GM23248 (cell line): ENCODE measurements around the gene RIN1. TPM values are rescaled to one million over a fixed set of nuclear protein-coding genes. Genes with fewer than 3 reads are reported as not detected.

Source experiments
- DNase-seq: peaks from one replicate; pipeline ENCODE4 v3.0.0-alpha.2; 2015
- H2AFZ ChIP-seq: fragments of 200-600 bp; sonication (generic); 2 replicates; pipeline ENCODE4 v1.6.1; 2016; ENCODE audit warnings: antibody characterized with exemption
- H3F3A ChIP-seq: fragments of 200-600 bp; sonication (generic); 2 replicates; pipeline ENCODE4 v1.6.1; 2016; ENCODE audit warnings: mild to moderate bottlenecking, antibody characterized with exemption, mixed run types; ENCODE audit not compliant: insufficient read depth
- H3K27ac ChIP-seq: fragments of 200-600 bp; sonication (generic); 2 replicates; pipeline ENCODE4 v1.5.1; 2016; ENCODE audit warnings: mild to moderate bottlenecking
- H3K27me3 ChIP-seq: fragments of 200-600 bp; sonication (generic); replicated peaks from 2 replicates; pipeline ENCODE4 v1.6.1; 2016; ENCODE audit warnings: mild to moderate bottlenecking; ENCODE audit not compliant: insufficient read depth
- H3K36me3 ChIP-seq: fragments of 200-600 bp; sonication (generic); 2 replicates; pipeline ENCODE4 v1.6.1; 2016; ENCODE audit warnings: low read depth, mild to moderate bottlenecking
- H3K4me1 ChIP-seq: fragments of 200-600 bp; sonication (generic); 2 replicates; pipeline ENCODE4 v1.6.1; 2016; ENCODE audit warnings: mild to moderate bottlenecking; ENCODE audit not compliant: insufficient read depth
- H3K4me2 ChIP-seq: fragments of 200-600 bp; sonication (generic); one replicate; pipeline ENCODE4 v1.6.1; 2016; ENCODE audit warnings: mild to moderate bottlenecking; ENCODE audit not compliant: unreplicated experiment
- H3K4me3 ChIP-seq: fragments of 200-600 bp; sonication (generic); 2 replicates; pipeline ENCODE4 v1.5.1; 2016; ENCODE audit warnings: mild to moderate bottlenecking
- H3K79me2 ChIP-seq: fragments of 200-600 bp; sonication (generic); 2 replicates; pipeline ENCODE4 v1.6.1; 2016; ENCODE audit warnings: mild to moderate bottlenecking; ENCODE audit not compliant: insufficient read depth
- H3K9ac ChIP-seq: fragments of 200-600 bp; sonication (generic); 2 replicates; pipeline ENCODE4 v1.6.1; 2016; ENCODE audit warnings: mild to moderate bottlenecking
- H3K9me2 ChIP-seq: fragments of 200-600 bp; sonication (generic); 2 replicates; pipeline ENCODE4 v1.6.1; 2016; ENCODE audit warnings: mixed run types, mild to moderate bottlenecking, moderate library complexity; ENCODE audit not compliant: insufficient read depth
- H3K9me3 ChIP-seq: fragments of 200-600 bp; sonication (generic); one replicate; pipeline ENCODE4 v1.6.1; 2017; ENCODE audit warnings: low read depth
- H4K20me1 ChIP-seq: fragments of 200-600 bp; sonication (generic); 2 replicates; pipeline ENCODE4 v1.6.0; 2016; ENCODE audit not compliant: insufficient read depth
- EZH2 ChIP-seq: fragments of 200-600 bp; sonication (generic); IDR thresholded peaks from 2 replicates; pipeline ENCODE4 v1.6.1; 2018; ENCODE audit warnings: antibody characterized with exemption, mild to moderate bottlenecking; ENCODE audit not compliant: insufficient read depth, poor library complexity, severe bottlenecking
- EZH2phosphoT487 ChIP-seq: fragments of 200-600 bp; sonication (generic); IDR thresholded peaks from 2 replicates; pipeline ENCODE4 v1.6.1; 2018; ENCODE audit warnings: antibody characterized with exemption, moderate library complexity, mild to moderate bottlenecking, low read depth; ENCODE audit not compliant: insufficient read depth
- WGBS, 2 experiments: methylation state at CpG; one replicate each; pipeline ENCODE4 v1.1.6; 2015 to 2017; ENCODE audit warnings: low lambda C conversion rate in 2 of 2, low coverage in 1 of 2; ENCODE audit errors: missing lambda C conversion rate in 2 of 2; 5-methylcytosine and 5-hydroxymethylcytosine counted together
- in situ Hi-C: fragments of 300-500 bp; cut with MboI; formaldehyde crosslinking; loops from 2 replicates; pipeline ENCODE4 v1.15.0; 2020
- polyA plus RNA-seq: library from polyadenylated mRNA; unstranded; fragments of >200 nt; fragmentation: Nextera tagmentation; extraction: Ambion mirVana; gene quantifications from 2 replicates; pipeline ENCODE4 v1.2.1, GENCODE V29; 2016
- total RNA-seq: library from RNA; depleted of rRNA; stranded (reverse); fragments of >200 nt; shearing (Covaris generic); gene quantifications from 2 replicates; pipeline ENCODE4 v1.2.3, GENCODE V29; 2014

Gene RIN1
- total and polyA plus RNA-seq, 2 experiments from 2014 or later, result 16.8 to 44.0 TPM

DNA sequence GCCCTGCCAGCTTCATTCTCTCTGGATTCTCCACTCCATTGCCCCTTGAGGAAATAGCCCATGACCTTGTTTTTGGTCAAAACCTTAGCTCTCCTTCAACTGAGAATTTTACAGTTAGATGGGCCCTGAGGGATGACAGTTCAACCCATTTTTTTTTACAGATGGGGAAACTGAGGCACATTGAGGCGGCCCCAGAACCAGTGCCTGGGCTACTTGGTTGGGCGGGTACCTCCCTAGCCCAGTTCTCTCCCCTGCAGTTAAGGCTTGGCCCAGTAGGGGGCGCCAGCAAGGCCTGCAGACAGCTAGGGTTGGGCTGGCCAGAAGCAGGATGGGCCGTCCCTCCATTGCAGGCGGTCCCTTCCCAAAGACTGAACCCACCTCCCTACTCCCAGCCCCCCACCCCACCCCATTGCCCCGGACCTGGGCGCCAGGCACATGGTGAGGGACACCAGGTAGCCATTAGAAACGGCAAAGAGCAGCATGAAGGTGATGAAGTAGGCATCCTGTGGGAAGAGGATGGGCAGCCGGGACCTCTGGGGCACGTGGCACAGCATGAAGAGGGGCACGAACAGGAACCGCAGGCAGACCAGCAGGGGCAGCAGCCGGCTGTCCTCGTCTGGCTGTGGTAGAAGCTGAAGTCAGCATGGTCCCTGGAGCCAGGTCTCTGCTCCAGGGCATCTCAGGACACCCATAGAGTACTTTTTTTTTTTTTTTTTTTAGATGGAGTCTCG is 27.7 kb upstream of the RIN1 start:
- TF ChIP-seq EZH2phosphoT487 (no peak), EZH2 (no peak)
- Histone ChIP-seq H3K79me2 (no peaks in the 10 kb centered on the region), H4K20me1 (no peaks in the 10 kb centered on the region), H3K9me2 (no peaks in the 10 kb centered on the region), H3F3A (no peaks in the 10 kb centered on the region), H2AFZ (no peak overlapping the region), H3K36me3 (no peaks in the 10 kb centered on the region), H3K27me3 (no peaks in the 10 kb centered on the region), H3K4me3 (no peak overlapping the region), H3K9ac (no peak overlapping the region), H3K9me3 (no peaks in the 10 kb centered on the region), H3K4me1 (no peaks in the 10 kb centered on the region), H3K27ac (no peak overlapping the region), H3K4me2 (no peak overlapping the region)
- 72 to 79% methylated on average over 13 to 15 of the region's 15 CpGs for WGBS, 2 experiments
- in situ Hi-C loops, result no loop called here
- no peak for DNase-seq

GRCh38 chr11:66363187-66363601 is 27.0 kb upstream of the RIN1 start:
- no peaks in the 10 kb centered on the region for H3K9me3 ChIP-seq
- H3K9me2 ChIP-seq, result no peaks in the 10 kb centered on the region
- no peak overlapping the region for H3K9ac ChIP-seq
- H3K36me3 ChIP-seq, result no peaks in the 10 kb centered on the region
- WGBS, 2 experiments, result 58 to 62% methylated on average over 13 to 14 of the region's 14 CpGs
- H3K27me3 ChIP-seq, result no peaks in the 10 kb centered on the region
- DNase-seq, result peak; percentile 16
- H4K20me1 ChIP-seq, result no peaks in the 10 kb centered on the region
- H3K4me1 ChIP-seq, result no peaks in the 10 kb centered on the region
- H3F3A ChIP-seq, result no peaks in the 10 kb centered on the region
- H3K4me2 ChIP-seq, result no peak overlapping the region
- no peak for TF ChIP-seq EZH2phosphoT487
- no peak for TF ChIP-seq EZH2
- no peak overlapping the region for H3K4me3 ChIP-seq
- in situ Hi-C loops, result no loop called here
- no peak overlapping the region for H3K27ac ChIP-seq
- no peaks in the 10 kb centered on the region for H3K79me2 ChIP-seq
- no peak overlapping the region for H2AFZ ChIP-seq

GRCh38 chr11:66362481-66363147 is 26.4 kb upstream of the RIN1 start:
- no peak for DNase-seq
- Histone ChIP-seq H2AFZ (no peak overlapping the region), H3K4me1 (no peaks in the 10 kb centered on the region), H3K79me2 (no peaks in the 10 kb centered on the region), H3K27ac (no peak overlapping the region), H3K9me2 (no peaks in the 10 kb centered on the region), H4K20me1 (no peaks in the 10 kb centered on the region), H3F3A (no peaks in the 10 kb centered on the region), H3K9me3 (no peaks in the 10 kb centered on the region), H3K4me3 (no peak overlapping the region), H3K27me3 (no peaks in the 10 kb centered on the region), H3K4me2 (no peak overlapping the region), H3K9ac (no peak overlapping the region), H3K36me3 (no peaks in the 10 kb centered on the region)
- TF ChIP-seq EZH2phosphoT487 (no peak), EZH2 (no peak)
- WGBS, 2 experiments, result 79 to 82% methylated on average over 9 of the region's 9 CpGs
- in situ Hi-C loops, result no loop called here

DNA sequence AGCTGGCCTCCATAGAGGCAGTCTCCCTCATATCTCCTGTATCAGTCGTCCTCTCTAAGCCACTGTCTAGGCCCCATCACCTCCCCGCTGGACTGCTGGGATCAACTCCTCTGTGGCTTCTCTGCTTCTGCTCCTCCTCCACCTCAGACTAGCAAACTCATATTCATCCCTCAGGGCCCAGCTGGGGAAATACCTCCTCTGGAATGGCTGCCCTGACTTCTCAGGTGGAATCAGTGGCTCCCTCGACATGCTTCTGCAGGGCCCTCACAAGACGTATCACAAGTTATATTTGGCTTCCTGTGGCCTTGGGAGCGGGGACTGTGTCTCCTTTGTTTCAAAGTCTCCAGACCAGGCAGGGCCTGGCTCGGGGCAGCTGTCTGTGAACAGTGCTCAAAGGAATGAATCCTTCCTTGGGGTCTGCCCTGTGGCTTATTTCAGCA is 25.3 kb upstream of the RIN1 start:
- Histone ChIP-seq H3K9me2 (no peaks in the 10 kb centered on the region), H3K4me2 (no peak overlapping the region), H3K27me3 (no peaks in the 10 kb centered on the region), H2AFZ (no peak overlapping the region), H3K4me3 (no peak overlapping the region), H3K9ac (no peak overlapping the region), H3K36me3 (no peaks in the 10 kb centered on the region), H3K27ac (no peak overlapping the region), H3K9me3 (no peaks in the 10 kb centered on the region), H3K79me2 (no peaks in the 10 kb centered on the region), H3F3A (no peaks in the 10 kb centered on the region), H3K4me1 (no peaks in the 10 kb centered on the region), H4K20me1 (no peaks in the 10 kb centered on the region)
- WGBS, 2 experiments, result 84 to 88% methylated on average over 6 of the region's 6 CpGs
- no peak for DNase-seq
- TF ChIP-seq EZH2 (no peak), EZH2phosphoT487 (no peak)
- in situ Hi-C loops, result no loop called here
